Measurements from ENCODE around the gene ZC3H4.

Gene ZC3H4

GRCh38 chr19:47047763-47048405, 65.7 kb downstream of the ZC3H4 start:
- DNase-seq (ENCODE audit: low read depth): peak; percentile 73

- no peak for DNase-seq (ENCODE audit: low read depth)
Measured at GRCh38 chr19:47047272-47047762, 66.3 kb downstream of the ZC3H4 start.

GRCh38 chr19:47045867-47046470, 67.6 kb downstream of the ZC3H4 start:
- no peak for DNase-seq (ENCODE audit: low read depth)

GRCh38 chr19:47044946-47045866, 68.4 kb downstream of the ZC3H4 start:
- DNase-seq (ENCODE audit: low read depth): no peak

GRCh38 chr19:47040869-47041268, 72.7 kb downstream of the ZC3H4 start:
- no peak for DNase-seq (ENCODE audit: low read depth)

- DNase-seq (ENCODE audit: low read depth): no peak
Measured at GRCh38 chr19:47039239-47039874, 74.2 kb downstream of the ZC3H4 start.

GRCh38 chr19:47037766-47038165, 75.8 kb downstream of the ZC3H4 start:
- no peak for DNase-seq (ENCODE audit: low read depth)

- DNase-seq (ENCODE audit: low read depth): no peak
Measured at GRCh38 chr19:47036097-47036651, 77.4 kb downstream of the ZC3H4 start.

- peak; percentile 95 for DNase-seq (ENCODE audit: low read depth)
Measured at GRCh38 chr19:47035127-47036096, 78.2 kb downstream of the ZC3H4 start.

- DNase-seq (ENCODE audit: low read depth): peak; percentile 41
Measured at GRCh38 chr19:47032171-47032811, 81.3 kb downstream of the ZC3H4 start.

- no peak for DNase-seq (ENCODE audit: low read depth)
Measured at GRCh38 chr19:47028195-47028601, 85.4 kb downstream of the ZC3H4 start.

GRCh38 chr19:47027586-47028088, 85.9 kb downstream of the ZC3H4 start:
- DNase-seq (ENCODE audit: low read depth): no peak

- DNase-seq (ENCODE audit: low read depth): no peak
Measured at GRCh38 chr19:47026889-47027288, 86.7 kb downstream of the ZC3H4 start.

GRCh38 chr19:47026156-47026555, 87.4 kb downstream of the ZC3H4 start:
- no peak for DNase-seq (ENCODE audit: low read depth)

- DNase-seq (ENCODE audit: low read depth): no peak
Measured at GRCh38 chr19:47024502-47024901, 89.1 kb downstream of the ZC3H4 start.

- no peak for DNase-seq (ENCODE audit: low read depth)
Measured at GRCh38 chr19:47023448-47023794, 90.2 kb downstream of the ZC3H4 start.

GRCh38 chr19:47022541-47023447, 90.8 kb downstream of the ZC3H4 start:
- no peak for DNase-seq (ENCODE audit: low read depth)

- DNase-seq (ENCODE audit: low read depth): no peak
Measured at GRCh38 chr19:47022140-47022536, 91.4 kb downstream of the ZC3H4 start.

GRCh38 chr19:47021536-47022139, 91.9 kb downstream of the ZC3H4 start:
- no peak for DNase-seq (ENCODE audit: low read depth)
